ENCODE data around the gene NPIPA5.
"Not testable (repeated sequence)": the region's sequence is repeated elsewhere in the genome, so short reads cannot be mapped to it uniquely, and the experiment has no call there.

The NPIPA5 gene

DNA sequence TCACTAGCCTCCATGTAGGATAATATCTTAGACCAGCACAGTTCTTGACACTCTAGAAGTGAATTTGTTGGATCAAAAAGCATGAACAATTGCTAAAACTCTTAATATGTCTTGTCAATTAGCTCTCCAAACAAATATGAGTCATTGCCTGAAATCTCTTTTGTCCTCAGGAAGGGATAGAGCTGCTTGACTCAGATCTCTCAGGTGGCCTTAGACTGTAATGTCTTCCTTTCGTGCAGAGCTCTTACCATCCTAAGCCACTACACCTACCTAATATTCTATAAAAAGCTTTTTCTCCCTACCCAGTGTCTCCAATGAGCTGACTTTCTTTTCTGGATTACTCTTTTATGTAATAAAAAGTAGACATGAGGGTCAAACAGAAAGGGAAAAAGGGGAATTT lies 63.5 kb downstream of the NPIPA5 start:
- H3K4me3 ChIP-seq (ENCODE audit: low read depth, low read length); DNase-seq (ENCODE audit: low read depth): not testable (repeated sequence)
